ENCODE results near the gene VMP1.

The VMP1 gene

DNA sequence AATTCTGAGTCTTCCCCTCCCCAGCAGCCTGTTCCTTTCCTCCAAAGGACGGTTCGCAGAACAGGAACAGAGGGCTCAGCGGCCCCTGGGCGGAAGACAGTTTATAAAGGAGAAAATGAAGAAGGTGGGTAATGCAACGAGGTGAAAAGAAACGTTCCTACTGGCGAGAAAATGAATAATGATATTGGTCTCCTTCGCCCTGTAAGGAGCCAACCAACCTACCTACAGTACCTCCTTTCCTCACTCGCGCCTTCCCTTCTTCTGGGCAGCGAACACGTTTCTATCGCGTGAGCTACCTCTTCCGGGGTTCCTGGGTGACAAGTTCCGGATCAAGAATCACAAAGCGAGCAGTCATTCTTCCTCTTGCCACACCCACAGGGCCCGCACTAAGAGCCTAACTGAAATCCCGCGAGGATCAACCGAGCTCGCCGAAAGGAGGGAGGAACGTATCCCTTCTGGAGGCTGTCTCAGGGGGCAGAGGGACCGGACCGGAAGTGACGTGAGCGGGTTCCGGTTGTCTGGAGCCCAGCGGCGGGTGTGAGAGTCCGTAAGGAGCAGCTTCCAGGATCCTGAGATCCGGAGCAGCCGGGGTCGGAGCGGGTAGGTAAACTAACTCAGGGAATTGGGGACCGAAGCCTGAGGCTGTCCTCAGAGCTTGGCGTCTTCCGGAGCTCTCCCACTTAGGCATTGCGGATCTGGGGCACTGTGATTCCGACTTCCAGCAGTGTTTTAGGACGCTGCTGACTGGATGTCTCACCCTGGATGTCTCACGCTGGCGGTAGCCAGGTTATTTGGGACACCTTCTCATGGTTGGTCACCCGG is at the start of gene VMP1, which contains the start of gene PTRH2:
Gene VMP1 (plus strand): TSS at position 506 of the 822 bp plus-strand sequence. CDS start 23,793 bp downstream, outside the sequence.
Gene PTRH2 (minus strand): TSS at position 282 of the 822 bp plus-strand sequence. CDS start 9,452 bp downstream, outside the sequence.
- peak; percentile 100 for DNase-seq

- DNase-seq, result no peak
Measured at GRCh38 chr17:59666235-59666634, 41.2 kb upstream of the VMP1 start.

DNA sequence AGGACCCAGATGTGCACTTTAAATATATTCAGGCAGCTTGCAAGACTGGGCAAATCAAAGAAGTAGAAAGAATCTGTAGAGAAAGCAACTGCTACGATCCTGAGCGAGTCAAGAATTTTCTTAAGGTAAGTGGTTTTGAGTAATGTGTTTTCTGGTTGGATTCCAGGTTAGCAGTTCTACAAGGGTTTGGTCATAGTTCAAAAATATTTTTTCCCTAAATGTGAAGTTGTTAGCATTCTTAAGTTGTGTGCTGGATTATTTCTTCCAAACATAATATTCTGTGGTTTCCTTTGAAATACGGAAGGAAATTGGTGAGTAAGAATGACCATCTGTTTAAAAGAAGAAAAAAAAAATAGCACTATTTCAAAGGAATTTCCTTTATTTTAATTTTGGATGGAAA is 38.6 kb upstream of the VMP1 start:
- no peak for DNase-seq

- DNase-seq, result no peak
Measured at GRCh38 chr17:59669411-59669810, 38.0 kb upstream of the VMP1 start.

DNA sequence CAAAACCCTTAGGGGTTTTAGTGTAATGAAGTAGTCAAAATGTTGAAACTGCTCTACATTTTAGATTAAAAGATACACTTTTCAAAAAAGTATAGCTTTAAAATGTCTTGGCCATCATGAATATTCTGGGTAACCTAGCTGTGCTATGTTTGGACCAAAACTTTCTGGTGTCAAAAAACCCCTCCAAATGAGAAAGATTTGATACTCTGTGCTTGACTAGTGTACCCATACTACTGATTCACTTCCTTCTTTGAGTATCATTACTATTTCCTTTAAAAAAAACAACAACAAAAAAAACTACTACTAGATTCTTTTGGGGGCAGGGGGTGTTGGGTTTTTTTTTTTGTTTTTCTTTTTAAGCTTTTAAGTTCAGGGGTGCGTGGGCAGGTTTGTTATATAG is 37.5 kb upstream of the VMP1 start:
- DNase-seq, result no peak

- DNase-seq, result no peak
Measured at GRCh38 chr17:59671386-59671785, 36.1 kb upstream of the VMP1 start.

GRCh38 chr17:59675231-59675630 is 32.2 kb upstream of the VMP1 start:
- DNase-seq, result no peak

- no peak for DNase-seq
Measured at GRCh38 chr17:59676716-59677115, 30.7 kb upstream of the VMP1 start.

DNA sequence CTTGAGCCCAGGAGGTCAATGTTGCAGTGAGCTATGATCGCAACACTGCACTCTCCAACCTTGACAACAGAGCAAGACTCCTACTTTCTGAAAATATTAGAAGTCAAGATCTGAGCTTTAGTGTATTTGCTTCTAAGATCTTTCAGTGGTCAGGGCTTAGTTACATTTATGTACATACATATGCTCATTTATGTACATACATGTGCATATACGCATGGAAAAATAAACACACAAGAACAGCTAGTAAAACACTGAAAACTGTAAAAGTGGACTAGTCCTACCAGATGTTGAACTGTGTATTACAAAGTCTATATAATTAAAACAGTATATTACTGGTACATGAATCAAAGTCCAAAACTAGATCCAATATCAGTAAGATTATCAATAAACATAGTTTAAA is 28.5 kb upstream of the VMP1 start:
- no peak for DNase-seq

- DNase-seq, result no peak
Measured at GRCh38 chr17:59680314-59680713, 27.1 kb upstream of the VMP1 start.

- DNase-seq, result no peak
Measured at GRCh38 chr17:59683283-59683682, 24.2 kb upstream of the VMP1 start.

DNA sequence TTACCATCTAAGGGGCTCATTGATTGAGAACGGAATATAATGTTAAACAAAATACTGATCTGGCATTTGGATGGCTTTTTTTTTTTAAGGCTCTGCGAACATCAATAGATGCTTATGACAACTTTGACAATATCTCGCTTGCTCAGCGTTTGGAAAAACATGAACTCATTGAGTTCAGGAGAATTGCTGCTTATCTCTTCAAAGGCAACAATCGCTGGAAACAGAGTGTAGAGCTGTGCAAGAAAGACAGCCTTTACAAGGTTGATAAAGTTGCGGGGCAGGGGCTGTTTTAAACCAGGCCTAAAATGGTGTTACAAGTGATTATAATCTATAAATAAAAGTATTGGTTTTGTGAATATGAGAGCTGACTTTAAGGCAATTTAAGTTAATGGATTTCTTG is 22.5 kb upstream of the VMP1 start:
- DNase-seq, result no peak

DNA sequence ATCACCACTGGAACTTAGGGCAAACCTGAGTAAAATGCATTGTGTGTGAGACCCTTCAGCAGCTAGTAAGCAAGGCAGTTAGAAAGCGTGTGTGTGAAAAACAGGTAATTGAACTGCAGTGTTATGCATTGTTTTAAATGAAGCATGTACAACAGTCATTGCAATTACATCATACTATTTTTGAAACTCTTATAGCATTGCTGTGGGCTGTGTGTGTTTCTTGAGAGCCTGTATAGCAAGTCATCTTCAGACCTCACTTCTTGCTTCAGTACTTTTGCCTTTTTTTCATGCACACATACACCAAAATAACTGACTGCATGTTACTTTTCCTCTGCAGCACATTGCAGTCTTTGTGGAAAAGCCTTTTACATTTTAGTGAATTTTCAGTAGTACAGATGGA is 19.4 kb upstream of the VMP1 start:
- no peak for DNase-seq

GRCh38 chr17:59688496-59688895 is 19.0 kb upstream of the VMP1 start:
- no peak for DNase-seq

- DNase-seq, result no peak
Measured at GRCh38 chr17:59693582-59693981, 13.9 kb upstream of the VMP1 start.

DNA sequence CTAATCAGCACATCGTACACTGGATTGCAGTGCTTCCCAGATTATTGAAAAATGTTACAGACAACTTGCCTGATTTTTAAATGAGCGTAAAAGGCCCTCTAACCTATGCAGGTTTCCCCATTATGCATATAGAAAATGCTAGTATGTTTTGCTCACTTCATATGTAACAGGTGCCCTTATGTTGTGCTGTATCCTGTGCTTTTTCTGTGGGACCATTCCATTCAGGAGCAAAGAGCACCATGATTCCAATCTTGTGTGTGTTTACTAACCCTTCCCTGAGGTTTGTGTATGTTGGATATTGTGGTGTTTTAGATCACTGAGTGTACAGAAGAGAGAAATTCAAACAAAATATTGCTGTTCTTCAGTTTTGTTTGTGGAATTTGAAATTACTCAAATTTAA is 13.1 kb upstream of the VMP1 start:
- no peak for DNase-seq

DNA sequence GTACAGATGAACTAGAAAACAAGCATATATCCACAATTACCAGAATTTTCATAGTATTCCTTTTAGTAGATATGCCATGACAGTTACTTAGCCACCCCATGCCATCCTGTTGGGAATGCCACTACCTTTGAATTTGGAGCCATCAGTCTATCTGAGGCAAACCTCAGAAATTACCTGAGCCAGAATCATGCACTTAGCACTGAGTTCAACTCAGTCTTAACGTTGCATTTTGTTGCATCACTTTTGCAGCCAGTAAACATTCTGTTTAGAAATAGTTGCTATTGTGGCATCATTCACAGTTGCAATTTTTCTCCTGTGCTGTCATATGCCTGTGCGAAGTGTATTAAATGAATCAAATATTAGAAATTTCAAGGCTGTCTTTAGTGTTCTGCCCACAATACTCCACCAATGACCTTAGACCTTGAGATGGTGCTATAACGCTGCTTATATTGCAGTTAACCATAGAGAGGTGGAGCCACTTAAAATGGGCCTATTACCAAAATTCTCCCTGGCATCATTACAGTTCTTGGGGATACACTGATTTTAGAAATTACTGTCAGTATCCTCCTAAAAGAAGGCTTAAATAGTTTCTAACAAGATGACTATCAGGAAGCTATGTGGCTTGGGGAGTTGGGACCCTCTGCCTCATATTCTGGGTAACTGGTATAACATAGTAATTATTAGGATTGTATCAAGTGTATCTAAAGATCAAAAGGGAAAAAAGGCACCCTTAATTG is 11.3 kb upstream of the VMP1 start:
- no peak for DNase-seq

- no peak for DNase-seq
Measured at GRCh38 chr17:59696682-59697277, 10.7 kb upstream of the VMP1 start.

DNA sequence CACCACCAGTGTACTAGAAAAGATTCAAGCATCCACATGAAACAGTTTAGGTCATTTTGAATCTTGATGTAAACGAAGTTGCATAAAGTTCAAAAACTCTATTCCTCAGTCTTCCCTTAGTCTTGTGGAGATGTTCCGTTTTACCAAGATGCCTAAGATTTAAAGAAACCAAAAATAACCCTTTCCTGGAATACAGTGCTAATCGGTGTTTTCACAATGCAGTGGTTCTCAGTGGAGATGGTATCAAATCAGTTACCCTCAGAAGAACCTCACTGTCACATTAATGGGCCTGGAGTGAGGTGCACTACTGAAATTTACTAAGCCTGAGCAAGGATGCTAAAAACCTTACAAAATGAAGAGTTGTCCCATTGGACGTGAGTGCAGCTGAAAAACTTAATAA is 9.3 kb upstream of the VMP1 start:
- no peak for DNase-seq

DNA sequence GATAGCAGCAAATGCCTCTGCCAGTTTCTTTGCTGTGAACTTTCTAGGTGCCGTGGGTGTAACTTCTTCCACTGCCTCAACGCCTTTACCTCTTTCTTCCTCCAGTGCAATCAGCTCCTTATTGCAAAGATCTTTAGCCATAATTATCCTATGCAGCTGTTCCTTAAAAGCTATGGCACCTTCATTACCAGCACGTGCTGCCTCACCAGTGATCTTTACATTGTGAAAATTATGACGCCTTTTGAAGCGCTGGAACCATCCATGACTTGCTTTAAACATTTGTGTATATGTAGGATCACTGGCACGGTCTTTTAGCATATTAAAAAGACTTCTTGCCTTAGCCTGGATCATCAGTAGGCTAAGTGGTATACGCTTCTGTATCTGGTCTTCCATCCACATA is 8.2 kb upstream of the VMP1 start:
- no peak for DNase-seq

DNA sequence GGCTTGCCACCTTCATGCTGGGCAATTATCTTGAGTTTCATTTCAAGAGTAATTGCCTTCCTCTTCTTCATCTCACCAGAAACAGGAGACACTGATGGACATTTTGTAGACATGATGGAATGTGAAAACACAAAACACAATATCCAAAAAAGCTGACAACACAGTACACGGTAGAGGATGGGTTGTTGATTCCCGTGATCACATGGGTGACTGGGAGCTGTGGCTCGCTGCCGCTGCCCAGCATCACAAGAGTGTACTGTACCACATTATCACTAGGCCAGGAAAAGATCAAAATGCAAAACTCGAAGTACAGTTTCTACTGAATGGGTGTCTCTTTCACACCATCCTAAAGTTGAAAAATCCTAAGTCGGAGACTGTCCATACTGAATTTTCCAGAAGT is 7.7 kb upstream of the VMP1 start:
- no peak for DNase-seq

DNA sequence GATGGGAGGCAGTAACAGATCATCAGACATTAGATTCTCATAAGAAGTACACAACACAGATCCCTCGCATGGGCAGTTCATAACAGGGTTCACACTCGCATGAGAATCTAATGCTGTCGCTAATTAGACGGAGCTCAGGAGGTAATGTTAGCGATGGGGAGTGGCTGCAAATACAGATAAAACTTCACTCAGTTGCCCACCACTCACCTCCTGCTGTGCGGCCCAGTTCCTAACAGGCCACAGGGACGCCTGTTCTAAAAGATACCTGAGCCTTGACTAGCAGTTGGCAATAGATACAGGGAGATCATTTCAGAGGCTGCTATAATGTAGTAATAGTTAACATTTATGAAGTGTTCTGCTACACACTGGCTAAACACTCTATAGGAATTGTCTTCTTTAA is 5.2 kb upstream of the VMP1 start:
- DNase-seq, result no peak

GRCh38 chr17:59707971-59708430 is 547 bp downstream of the VMP1 start:
- DNase-seq, result no peak

- no peak for DNase-seq
Measured at GRCh38 chr17:59711936-59712335, 4.5 kb downstream of the VMP1 start.

All from SIG-M5 (cell line).